Adipose tissue (tissue), 3 donors: Measurements from ENCODE around the gene ACTL8. TPM values are rescaled to one million over a fixed set of nuclear protein-coding genes. Genes with fewer than 3 reads are reported as not detected.

Experiments
- polyA plus RNA-seq, 3 donors: library from polyadenylated mRNA; stranded (reverse); fragments of 200-250 nt; gene quantifications; one replicate each; pipeline ENCODE4 v1.2.3, GENCODE V29; 2013
- donor health status: healthy with polysubstance abuse.
- donor health status: Bipolar disorder and iron deficiency.
- donor health status: healthy.

Gene ACTL8
- polyA plus RNA-seq, 3 donors, result not detected

Other genes with a start within 250 kb of the ACTL8 start
- 10 to 100 TPM; 19.8 to 71.8 (median 20.8) TPM for gene ARHGEF10L, start 215.6 kb upstream of the ACTL8 start, polyA plus RNA-seq